K562 (cell line): Measurements from ENCODE around the gene FITM1. TPM values are rescaled to one million over a fixed set of nuclear protein-coding genes. Genes with fewer than 3 reads are reported as not detected.

Experiments used
- ARHGAP35 ChIP-seq: fragments of 450-650 bp; IDR thresholded peaks from 2 replicates; pipeline ENCODE4 v1.6.1; 2018; ENCODE audit not compliant: partially characterized antibody
- ATF1 ChIP-seq, 2 experiments: fragments of 450-650 bp in 1 of 2; IDR thresholded peaks; 2 replicates each; pipeline ENCODE4 v1.6.1; 2016; ENCODE audit warnings: missing compliant biosample characterization in 1 of 2, missing genetic modification characterization in 1 of 2
- BMI1 ChIP-seq: fragments of 150-350 bp; IDR thresholded peaks from 2 replicates; pipeline ENCODE4 v1.6.1; 2014; ENCODE audit warnings: low read length
- CBX8 ChIP-seq: fragments of 200-600 bp; sonication (generic); IDR thresholded peaks from 2 replicates; pipeline ENCODE4 v1.6.1; 2012; ENCODE audit warnings: borderline replicate concordance, mixed run types, low read depth, mild to moderate bottlenecking, moderate library complexity, mixed read lengths, low read length, control low read depth, inconsistent platforms; ENCODE audit not compliant: poor library complexity, severe bottlenecking; ENCODE audit errors: extremely low read depth
- CXXC5 ChIP-seq: fragments of 250-450 bp; sonication (Bioruptor Pico); IDR thresholded peaks from 2 replicates; pipeline ENCODE4 v1.8.0; 2022; ENCODE audit warnings: inconsistent platforms, mild to moderate bottlenecking, moderate library complexity
- IFI16 ChIP-seq: fragments of 250-450 bp; sonication (Bioruptor Pico); IDR thresholded peaks from 2 replicates; pipeline ENCODE4 v2.1.2; 2022; ENCODE audit warnings: mild to moderate bottlenecking, inconsistent platforms
- JUNB ChIP-seq: fragments of 450-650 bp; formaldehyde crosslinking; conservative IDR thresholded peaks from 2 replicates; pipeline ENCODE4 v1.4.0; 2020; ENCODE audit warnings: mild to moderate bottlenecking
- POLR2G ChIP-seq: fragments of 200-400 bp; formaldehyde crosslinking; IDR thresholded peaks from 2 replicates; pipeline ENCODE4 v1.6.1; 2017; ENCODE audit warnings: low read depth, mild to moderate bottlenecking, antibody characterized with exemption, low read length, moderate library complexity
- SAFB ChIP-seq: fragments of 200-400 bp; formaldehyde crosslinking; IDR thresholded peaks from 2 replicates; pipeline ENCODE4 v1.6.1; 2017; ENCODE audit warnings: low read depth, low read length, borderline replicate concordance
- UBTF ChIP-seq, 2 experiments: IDR thresholded peaks; 2 replicates each; pipeline ENCODE4 v1.6.1; 2012; ENCODE audit warnings: improper control_type of control experiment in 2 of 2, low read depth in 2 of 2, low read length in 2 of 2, borderline replicate concordance in 1 of 2
- ZBED1 ChIP-seq: IDR thresholded peaks from 2 replicates; pipeline ENCODE4 v1.6.1; 2014
- ZBTB12 ChIP-seq: fragments of 250-450 bp; sonication (Bioruptor Pico); IDR thresholded peaks from 2 replicates; pipeline ENCODE4 v1.4.0; 2020
- ZKSCAN8 ChIP-seq: fragments of 200-800 bp; sonication (Bioruptor generic); IDR thresholded peaks from 2 replicates; pipeline ENCODE4 v1.6.1; 2016; ENCODE audit warnings: missing genetic modification characterization, missing compliant biosample characterization
- ZNF584 ChIP-seq: fragments of 200-800 bp; sonication (Bioruptor generic); IDR thresholded peaks from 2 replicates; pipeline ENCODE4 v1.6.1; 2016; ENCODE audit warnings: low read depth, mild to moderate bottlenecking, missing genetic modification characterization, missing compliant biosample characterization
- ZNF75A ChIP-seq: fragments of 450-650 bp; formaldehyde crosslinking; IDR thresholded peaks from 2 replicates; pipeline ENCODE4 v1.4.0; 2020; ENCODE audit warnings: mild to moderate bottlenecking
- polyA plus RNA-seq, 8 experiments: library from polyadenylated mRNA; depleted of rRNA in 4 of 8; stranded (reverse) in 5 of 8; unstranded in 3 of 8; fragments of >200 nt; fragmentation: Nextera tagmentation in 2 of 8; fragmentation: Illumina TruSeq in 1 of 8; extraction: Ambion mirVana in 2 of 8; extraction: Trizol in 1 of 8; gene quantifications; 2 replicates each; pipeline versions ENCODE4 v1.2.1 to v1.2.3, GENCODE V29; 2011 to 2014; ENCODE audit warnings: inconsistent platforms in 1 of 8, missing spikeins in 1 of 8
- total RNA-seq, 7 experiments: library from RNA; depleted of rRNA in 6 of 7; stranded (reverse); fragments of >200 nt in 6 of 7; fragmentation: Illumina TruSeq in 2 of 7; extraction: Trizol in 2 of 7; gene quantifications; 2 replicates each; pipeline versions ENCODE4 v1.2.1 to v1.2.3, GENCODE V29; 2011 to 2021; ENCODE audit warnings: low replicate concordance in 1 of 7
- TF ChIP-seq, protein P1 (sequence below): fragments of 150-350 bp; conservative IDR thresholded peaks from 2 replicates; pipeline ENCODE4 v1.6.1; 2014; ENCODE audit warnings: low read length
- TF ChIP-seq, protein P2 (sequence below): IDR thresholded peaks from 3 replicates; pipeline ENCODE4 v1.6.1; 2011; ENCODE audit warnings: borderline replicate concordance, mild to moderate bottlenecking; ENCODE audit not compliant: insufficient read length, insufficient read depth
- TF ChIP-seq, protein P3 (sequence below): fragments of 200-800 bp; sonication (Bioruptor generic); IDR thresholded peaks from 2 replicates; pipeline ENCODE4 v1.6.1; 2017; ENCODE audit warnings: missing genetic modification characterization, missing compliant biosample characterization

FITM1 gene
- total and polyA plus RNA-seq, 9 of the 15 experiments (the other 6 are each of a cell fraction or from before 2014, with no cell fraction given): 0.09 to 0.20 TPM; not detected in 7

GRCh38 chr14:24141097-24141880, 10.8 kb downstream of the FITM1 start, which contains the start of gene EMC9 (continued):
- TF ChIP-seq ZBTB12 (CRISPR knock-in tag) (no peak), ZBED1 (no peak), ATF1 (CRISPR knock-in tag; IDR thresholded peaks at IDR 0.05) (no peak), ATF1 (tag; IDR thresholded peaks at IDR 0.05) (peak; percentile 64), ARHGAP35 (no peak), CXXC5 (CRISPR knock-in tag) (peak; percentile 45), SAFB (no peak), ZNF75A (CRISPR knock-in tag) (no peak), POLR2G (peak; percentile 93), JUNB (CRISPR knock-in tag) (no peak), BMI1 (no peak), IFI16 (no peak), CBX8 (no peak), UBTF (IDR thresholded peaks at IDR 0.05; ENCODE audit: borderline replicate concordance in 1 of 2, low read depth in 2 of 2, low read length in 2 of 2) (no peak), ZNF584 (CRISPR knock-in tag) (no peak), ZKSCAN8 (CRISPR knock-in tag) (no peak)
- TF ChIP-seq, protein P1, sequence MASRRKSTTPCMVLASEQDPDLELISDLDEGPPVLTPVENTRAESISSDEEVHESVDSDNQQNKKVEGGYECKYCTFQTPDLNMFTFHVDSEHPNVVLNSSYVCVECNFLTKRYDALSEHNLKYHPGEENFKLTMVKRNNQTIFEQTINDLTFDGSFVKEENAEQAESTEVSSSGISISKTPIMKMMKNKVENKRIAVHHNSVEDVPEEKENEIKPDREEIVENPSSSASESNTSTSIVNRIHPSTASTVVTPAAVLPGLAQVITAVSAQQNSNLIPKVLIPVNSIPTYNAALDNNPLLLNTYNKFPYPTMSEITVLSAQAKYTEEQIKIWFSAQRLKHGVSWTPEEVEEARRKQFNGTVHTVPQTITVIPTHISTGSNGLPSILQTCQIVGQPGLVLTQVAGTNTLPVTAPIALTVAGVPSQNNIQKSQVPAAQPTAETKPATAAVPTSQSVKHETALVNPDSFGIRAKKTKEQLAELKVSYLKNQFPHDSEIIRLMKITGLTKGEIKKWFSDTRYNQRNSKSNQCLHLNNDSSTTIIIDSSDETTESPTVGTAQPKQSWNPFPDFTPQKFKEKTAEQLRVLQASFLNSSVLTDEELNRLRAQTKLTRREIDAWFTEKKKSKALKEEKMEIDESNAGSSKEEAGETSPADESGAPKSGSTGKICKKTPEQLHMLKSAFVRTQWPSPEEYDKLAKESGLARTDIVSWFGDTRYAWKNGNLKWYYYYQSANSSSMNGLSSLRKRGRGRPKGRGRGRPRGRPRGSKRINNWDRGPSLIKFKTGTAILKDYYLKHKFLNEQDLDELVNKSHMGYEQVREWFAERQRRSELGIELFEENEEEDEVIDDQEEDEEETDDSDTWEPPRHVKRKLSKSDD: no peak
- TF ChIP-seq, protein P2, sequence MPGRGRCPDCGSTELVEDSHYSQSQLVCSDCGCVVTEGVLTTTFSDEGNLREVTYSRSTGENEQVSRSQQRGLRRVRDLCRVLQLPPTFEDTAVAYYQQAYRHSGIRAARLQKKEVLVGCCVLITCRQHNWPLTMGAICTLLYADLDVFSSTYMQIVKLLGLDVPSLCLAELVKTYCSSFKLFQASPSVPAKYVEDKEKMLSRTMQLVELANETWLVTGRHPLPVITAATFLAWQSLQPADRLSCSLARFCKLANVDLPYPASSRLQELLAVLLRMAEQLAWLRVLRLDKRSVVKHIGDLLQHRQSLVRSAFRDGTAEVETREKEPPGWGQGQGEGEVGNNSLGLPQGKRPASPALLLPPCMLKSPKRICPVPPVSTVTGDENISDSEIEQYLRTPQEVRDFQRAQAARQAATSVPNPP: no peak
- TF ChIP-seq, protein P3, sequence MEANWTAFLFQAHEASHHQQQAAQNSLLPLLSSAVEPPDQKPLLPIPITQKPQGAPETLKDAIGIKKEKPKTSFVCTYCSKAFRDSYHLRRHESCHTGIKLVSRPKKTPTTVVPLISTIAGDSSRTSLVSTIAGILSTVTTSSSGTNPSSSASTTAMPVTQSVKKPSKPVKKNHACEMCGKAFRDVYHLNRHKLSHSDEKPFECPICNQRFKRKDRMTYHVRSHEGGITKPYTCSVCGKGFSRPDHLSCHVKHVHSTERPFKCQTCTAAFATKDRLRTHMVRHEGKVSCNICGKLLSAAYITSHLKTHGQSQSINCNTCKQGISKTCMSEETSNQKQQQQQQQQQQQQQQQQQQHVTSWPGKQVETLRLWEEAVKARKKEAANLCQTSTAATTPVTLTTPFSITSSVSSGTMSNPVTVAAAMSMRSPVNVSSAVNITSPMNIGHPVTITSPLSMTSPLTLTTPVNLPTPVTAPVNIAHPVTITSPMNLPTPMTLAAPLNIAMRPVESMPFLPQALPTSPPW (CRISPR knock-in tag): peak; percentile 84
